A204.1 (cell line): ENCODE results near the gene RASIP1.
"Not testable (repeated sequence)": the region's sequence is repeated elsewhere in the genome, so short reads cannot be mapped to it uniquely, and the experiment has no call there.

ENCODE experiments used
- FAIRE-seq: peaks from 2 replicates; lab custom pipeline; 2012; peaks lifted over from hg19 to GRCh38; lab: Jason Lieb, UNC

Gene RASIP1

GRCh38 chr19:48705431-48705830, 35.0 kb downstream of the RASIP1 start:
- FAIRE-seq: no peak

DNA sequence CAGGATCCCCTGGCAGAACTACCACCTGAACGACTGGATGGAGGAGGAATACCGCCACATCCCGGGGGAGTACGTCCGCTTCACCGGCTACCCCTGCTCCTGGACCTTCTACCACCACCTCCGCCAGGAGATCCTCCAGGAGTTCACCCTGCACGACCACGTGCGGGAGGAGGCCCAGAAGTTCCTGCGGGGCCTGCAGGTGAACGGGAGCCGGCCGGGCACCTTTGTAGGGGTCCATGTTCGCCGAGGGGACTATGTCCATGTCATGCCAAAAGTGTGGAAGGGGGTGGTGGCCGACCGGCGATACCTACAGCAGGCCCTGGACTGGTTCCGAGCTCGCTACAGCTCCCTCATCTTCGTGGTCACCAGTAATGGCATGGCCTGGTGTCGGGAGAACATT, 37.1 kb downstream of the RASIP1 start:
- FAIRE-seq: no peak

GRCh38 chr19:48702701-48703100, 37.7 kb downstream of the RASIP1 start:
- no peak for FAIRE-seq

DNA sequence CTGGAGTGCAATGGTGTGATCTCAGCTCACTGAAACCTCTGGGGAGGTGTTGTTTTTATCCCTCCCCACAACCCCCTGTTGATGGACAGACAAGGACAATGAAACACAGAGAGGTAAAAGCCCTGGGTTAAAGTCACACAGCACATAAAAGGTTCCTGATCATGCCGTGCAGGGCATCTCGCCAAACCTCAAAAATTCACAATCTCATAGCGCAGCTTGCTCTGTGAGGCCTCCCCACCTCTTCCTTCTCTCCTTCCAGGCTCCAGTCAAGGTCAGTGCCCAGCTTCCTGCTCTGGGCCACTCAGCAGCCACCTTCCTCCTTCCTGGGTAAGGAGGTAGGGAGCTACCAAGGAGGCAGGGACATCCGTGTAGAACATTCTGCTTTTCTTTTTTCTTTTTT, 42.4 kb downstream of the RASIP1 start:
- FAIRE-seq: no peak

DNA sequence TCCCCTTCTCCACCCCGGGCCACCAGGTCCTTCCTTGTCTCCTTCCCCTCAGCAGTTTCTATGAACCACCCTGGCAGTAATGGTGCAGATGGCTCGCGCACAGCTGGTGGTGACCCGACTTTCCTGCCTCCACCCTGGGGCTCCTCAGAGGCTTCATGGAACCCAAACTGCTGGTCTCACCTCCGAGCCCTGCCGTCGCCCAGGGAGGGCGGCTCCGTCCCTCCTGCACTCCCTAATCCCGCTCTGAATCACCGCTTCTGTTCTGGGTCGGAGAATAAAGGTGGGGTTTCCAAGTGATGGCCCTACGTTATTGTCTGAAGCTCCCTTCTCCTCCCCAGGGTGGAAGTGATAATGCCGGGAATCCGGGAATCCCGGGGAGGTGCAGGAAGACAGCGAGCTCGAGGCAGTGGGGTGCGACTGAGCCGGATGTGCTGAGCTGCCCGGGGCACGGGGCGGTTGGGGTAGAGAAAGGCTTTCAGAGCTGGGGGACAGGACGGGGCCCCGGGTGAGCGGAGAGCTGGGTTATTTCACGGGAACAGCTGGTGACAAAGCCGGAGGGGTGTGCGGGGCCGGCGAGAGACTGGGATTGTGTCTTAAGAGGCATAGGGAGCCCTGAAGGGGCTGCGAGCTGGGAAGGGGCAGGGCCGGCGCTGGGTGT, 43.9 kb downstream of the RASIP1 start:
- no peak for FAIRE-seq

DNA sequence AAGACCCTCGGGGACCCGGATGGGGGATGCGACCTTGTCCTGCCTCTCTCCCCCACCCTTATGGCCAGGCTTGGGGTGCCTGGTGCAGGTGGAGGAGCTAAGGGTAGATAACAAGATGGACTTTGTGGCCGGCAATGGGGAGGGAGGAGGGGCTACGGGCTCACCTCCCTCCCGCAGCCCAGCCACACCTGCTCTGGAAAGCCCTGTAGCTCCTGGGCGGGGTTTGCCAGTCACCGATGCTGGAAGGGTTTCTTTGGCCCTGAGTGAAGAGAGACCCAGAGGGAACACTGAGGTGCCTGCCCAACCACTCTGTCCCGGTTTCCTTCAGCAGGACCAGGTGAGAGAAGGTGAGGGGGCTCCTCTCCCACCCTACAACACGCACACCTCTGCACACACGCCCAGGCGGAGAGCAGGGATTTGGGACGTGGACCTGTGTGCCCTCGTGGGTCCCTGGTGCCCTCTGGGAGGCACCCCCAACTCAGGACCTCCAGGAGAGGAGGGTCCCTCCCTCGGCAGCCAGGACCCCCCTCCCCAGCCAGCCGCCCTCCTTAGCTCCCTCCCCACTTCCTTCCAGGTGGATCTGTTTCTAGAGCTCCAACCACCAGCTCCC, 44.6 kb downstream of the RASIP1 start, which contains the start of gene FUT2:
Gene FUT2, plus strand, starts transcription at position 229 of the 610 bp plus-strand sequence. CDS start 6,986 bp downstream, outside the sequence.
- FAIRE-seq: no peak

GRCh38 chr19:48693629-48694028, 46.8 kb downstream of the RASIP1 start:
- not testable (repeated sequence) for FAIRE-seq

- FAIRE-seq: no peak
Observed at GRCh38 chr19:48689449-48689848, 51.0 kb downstream of the RASIP1 start.

DNA sequence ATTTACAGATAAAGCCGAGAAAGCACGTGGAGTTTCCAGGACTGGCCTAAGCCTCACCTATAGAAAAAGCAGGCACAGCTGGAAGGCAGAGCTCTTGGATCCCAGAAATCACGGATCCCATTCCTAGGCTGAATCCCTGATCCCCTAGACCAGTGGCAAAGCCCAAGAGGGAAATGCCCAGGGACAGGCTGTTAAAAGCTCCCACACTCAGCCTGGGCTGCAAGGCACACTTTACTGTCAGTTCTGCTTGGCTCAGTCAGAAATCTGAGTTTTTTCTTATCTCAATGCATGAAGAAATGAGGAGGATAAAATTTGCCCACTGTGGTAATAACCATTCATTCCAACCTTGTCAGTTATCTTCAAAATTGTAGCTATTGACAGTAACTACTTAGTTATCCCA, 52.6 kb downstream of the RASIP1 start:
- no peak for FAIRE-seq

- not testable (repeated sequence) for FAIRE-seq
Observed at GRCh38 chr19:48686637-48687036, 53.8 kb downstream of the RASIP1 start.

- no peak for FAIRE-seq
Observed at GRCh38 chr19:48686088-48686487, 54.3 kb downstream of the RASIP1 start.

DNA sequence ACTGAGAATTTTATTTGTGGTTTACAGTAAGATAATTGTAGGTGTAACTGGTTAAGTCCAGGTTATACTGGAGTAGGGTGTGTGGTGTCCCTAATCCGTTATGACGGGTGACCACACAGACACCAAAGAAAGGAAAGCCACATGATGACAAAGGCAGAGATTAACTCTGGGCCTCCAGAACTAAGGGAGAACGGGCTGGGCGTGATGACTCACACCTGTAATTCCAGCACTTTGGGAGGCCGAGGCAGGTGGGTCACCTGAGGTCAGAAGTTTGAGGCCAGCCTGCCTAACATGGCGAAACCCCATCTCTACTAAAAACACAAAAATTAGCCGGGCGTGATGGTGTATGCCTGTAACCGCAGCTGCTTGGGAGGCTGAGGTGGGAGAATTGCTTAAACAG, 54.8 kb downstream of the RASIP1 start:
- no peak for FAIRE-seq

DNA sequence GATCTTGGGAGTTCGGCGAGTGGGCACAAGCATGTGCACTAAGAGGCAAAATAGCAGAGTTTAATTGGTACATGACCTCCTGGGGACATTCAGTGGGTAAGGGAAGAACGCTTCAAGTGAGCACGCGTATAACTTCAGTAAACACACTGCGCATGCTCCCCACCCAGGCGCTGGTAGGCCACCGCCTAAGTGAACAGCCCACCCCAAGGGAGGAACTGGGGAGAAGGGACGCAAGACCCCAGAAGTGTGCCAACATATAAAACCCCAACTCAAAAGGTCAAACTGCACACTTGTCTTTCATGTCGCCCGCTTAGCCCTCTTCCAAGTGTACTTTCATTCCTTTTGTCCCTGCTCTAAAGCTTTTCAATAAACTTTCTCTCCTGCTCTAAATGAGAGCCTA, 57.1 kb downstream of the RASIP1 start:
- no peak for FAIRE-seq

GRCh38 chr19:48681127-48681470, 59.3 kb downstream of the RASIP1 start:
- no peak for FAIRE-seq

DNA sequence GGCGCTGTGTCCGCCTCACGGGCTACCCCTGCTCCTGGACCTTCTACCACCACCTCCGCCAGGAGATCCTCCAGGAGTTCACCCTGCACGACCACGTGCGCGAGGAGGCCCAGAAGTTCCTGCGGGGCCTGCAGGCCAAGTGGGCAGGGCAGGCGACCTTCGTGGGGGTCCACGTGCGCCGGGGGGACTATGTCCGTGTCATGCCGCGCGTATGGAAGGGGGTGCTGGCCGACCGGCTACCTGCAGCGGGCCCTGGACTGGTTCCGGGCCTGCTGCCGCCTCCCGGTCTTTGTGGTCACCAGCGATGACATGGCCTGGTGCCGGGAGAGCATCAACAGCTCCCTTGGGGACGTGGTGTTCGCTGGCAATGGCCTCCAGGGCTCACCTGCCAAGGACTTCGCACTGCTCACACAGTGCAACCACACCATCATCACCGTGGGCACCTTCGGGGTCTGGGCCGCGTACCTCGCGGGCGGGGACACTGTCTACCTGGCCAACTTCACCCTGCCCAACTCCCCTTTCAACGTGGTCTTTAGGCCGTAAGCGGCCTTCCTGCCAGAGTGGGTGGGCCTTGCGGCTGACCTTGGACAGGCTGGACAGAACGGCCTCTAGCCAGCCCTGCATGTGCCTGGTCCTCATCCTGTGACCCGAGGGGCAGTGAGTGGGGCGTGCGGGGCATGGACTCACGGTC, 59.8 kb downstream of the RASIP1 start:
- FAIRE-seq: no peak

DNA sequence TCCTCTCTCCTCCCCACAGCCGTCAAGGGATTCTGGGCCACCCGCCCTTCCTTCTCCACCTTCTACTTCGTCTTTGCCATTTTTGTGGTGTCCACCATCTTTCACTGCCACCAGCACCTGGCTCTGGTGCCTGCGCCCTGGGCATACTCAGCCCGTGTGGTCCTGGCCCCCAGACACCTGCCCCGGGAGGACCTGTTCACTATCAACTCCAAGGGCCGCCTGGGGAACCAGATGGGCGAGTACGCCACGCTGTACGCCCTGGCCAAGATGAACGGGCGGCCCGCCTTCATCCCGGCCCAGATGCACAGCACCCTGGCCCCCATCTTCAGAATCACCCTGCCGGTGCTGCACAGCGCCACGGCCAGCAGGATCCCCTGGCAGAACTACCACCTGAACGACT, 60.4 kb downstream of the RASIP1 start:
- not testable (repeated sequence) for FAIRE-seq

GRCh38 chr19:48678201-48678600, 62.2 kb downstream of the RASIP1 start:
- FAIRE-seq: no peak

GRCh38 chr19:48676887-48677286, 63.5 kb downstream of the RASIP1 start:
- FAIRE-seq: no peak

DNA sequence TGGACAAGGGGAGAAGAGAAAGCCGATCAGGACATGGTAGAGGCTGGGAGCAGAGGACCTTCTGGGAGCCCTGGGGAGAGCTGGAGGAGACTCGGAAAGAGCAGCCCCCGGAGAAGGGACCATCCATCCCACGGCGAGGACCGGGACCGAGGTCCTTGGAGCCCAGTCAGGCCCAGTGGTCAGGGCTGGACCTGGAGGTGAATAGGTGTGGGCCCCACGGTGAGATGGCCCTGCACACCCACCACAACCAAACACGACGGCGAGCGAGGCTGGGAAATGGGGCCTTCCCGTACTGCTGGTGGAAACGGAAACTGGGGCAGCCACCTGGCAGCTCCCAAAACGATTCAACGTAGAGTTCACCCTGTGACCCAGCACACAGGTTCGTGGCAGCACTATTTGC, 63.9 kb downstream of the RASIP1 start:
- FAIRE-seq: no peak

DNA sequence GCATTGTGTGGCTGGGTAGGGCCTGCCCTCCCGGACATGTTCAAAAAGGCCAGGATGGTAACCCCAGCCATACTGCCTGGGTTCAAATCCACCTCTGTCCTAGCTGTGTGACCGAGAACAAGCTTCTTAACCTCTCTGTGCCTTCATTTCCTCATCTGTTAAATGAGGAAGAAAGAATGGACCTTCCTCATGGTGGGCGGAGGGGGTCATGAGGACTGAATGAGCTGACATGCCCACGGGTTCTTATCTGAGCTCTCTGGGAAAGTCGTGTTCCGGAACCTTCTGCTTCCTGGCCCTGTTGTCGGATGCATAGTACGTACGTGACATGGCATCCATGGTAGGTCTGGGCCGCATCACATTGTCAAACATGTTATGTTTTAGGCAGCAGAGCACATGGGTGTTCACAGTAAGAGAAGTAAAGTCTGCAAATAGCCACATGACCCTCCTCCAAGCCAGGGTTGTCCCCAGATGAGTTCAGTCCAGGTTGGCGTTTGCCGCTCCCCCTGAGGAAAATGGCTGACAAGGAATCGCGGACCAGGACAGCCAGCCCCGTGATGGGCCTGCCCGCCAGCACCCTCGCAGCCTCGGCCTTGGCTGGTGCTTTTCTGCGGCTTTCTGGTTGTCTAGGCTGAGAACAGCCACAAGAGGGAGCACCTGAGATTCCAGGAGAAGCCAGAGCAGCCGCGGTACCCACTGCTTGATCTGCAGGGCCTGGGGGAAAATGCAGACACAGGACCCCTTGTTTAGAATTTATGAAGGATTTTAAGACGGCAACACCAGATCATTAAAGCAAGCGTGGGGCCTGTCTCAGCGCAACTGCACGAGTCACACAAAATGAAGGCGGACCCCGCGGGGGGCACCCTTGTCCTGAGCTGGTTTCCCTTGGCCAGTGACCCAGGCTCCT, 65.2 kb downstream of the RASIP1 start:
- FAIRE-seq: peak; percentile 64

DNA sequence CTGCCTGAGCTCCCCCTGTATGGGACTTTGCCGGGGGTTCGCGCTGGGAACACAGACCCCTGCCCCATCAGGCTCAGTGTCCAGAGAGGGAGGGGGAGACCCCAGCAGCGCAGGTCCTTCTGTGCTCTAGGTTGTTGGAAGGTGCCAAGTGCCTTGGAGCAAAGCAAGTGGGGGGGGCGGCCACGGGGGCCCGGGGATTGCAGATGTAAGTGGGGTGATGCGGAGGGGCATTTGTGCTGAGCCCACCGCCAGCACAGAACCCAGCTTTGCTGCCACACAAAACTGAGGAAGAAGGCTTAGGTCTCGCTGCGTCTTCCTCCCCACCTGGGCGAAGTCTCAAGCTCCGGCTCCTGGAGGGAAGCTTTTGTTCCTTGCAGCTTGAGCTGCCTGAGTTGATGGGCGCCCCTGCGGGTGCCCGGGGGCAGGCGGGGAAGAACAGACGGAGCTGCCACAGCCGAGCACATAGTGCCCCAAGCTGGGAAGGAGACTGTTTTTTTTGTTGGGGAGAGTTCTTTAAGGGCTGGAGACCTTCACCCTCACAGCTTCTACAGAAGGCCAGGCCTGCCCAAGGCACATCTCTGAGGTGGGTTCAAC, 66.1 kb downstream of the RASIP1 start:
- FAIRE-seq: no peak

DNA sequence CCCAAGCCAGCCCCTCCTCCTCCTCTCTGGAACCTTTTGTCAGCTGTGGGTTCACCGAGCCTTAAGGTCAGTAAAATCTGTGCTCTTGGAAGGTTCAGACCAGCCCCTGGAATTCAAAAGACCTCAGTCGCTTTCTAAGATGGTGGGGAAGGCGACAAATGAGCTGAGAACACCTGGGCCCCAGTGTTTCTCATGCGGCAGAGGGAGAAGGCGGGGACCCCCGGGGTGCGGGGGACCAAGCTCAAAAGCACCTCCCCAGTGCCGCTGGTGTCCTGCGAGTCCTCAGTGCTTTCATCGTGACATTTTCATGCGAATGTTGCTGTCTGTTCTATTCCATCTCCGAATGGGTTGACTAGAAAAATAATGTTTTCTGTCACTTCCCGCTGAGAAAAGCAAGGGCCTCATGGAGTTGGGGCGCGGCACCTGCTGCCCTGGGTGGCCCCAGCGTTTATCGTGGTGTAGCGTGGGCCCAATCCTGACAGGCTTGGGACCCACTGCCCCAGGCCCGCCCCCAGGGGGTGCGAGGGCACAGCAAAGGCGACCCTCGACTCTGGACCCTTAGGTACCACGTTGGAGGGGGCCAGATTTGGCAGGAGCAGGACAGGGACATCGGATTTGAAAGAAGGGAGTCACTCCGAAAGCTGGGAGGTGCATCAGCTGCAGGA, 66.8 kb downstream of the RASIP1 start:
- FAIRE-seq: no peak
